Activated CD8-positive, alpha-beta memory T cell treated with anti-CD3 and anti-CD28 coated beads for 1 hour (primary cell): ENCODE measurements around the gene ZNF211.

ENCODE experiments used
- DNase-seq, 2 donors: peaks; one replicate each; pipeline ENCODE4 v3.0.0-alpha.2; 2020; ENCODE audit warnings: low read depth in 1 of 2; ENCODE audit errors: extremely low read depth in 1 of 2

Gene ZNF211

DNA sequence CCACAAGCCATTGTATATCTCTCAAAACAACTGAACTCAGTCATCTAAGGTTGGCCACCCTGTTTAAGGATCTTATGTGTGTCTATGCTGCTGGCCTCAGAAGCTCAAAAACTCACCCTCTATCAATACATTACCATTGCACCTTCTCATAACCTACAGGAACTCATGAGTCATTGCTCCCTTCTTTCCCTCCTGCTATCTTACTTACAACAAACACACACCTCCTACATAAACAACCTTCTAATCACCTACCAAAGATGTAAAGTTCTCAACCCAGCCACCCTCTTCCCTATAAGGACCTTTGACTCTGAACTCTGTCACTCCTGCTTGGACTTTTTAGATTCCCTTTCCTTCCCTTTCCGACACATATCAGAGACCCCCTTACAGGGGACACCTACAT, 22.5 kb downstream of the ZNF211 start:
- DNase-seq: no peak

DNA sequence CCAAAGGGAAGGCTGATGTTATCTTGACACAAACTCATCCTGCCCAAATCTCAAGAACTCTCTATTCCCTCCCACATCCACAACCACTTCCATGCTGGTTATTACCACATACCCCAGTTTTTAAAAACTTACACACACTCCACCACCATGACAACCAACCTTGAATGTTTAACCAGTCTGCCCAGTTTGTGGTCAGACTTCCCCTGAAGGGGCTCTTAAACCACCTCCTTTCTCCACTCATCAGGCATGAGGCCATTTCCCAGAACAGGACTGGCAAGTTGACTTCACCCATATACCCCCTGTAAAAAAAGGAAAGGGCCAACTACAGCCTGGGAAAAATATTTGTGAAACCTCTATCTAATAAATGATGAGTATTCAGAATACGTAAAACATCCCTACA, 23.4 kb downstream of the ZNF211 start:
- no peak for DNase-seq

DNA sequence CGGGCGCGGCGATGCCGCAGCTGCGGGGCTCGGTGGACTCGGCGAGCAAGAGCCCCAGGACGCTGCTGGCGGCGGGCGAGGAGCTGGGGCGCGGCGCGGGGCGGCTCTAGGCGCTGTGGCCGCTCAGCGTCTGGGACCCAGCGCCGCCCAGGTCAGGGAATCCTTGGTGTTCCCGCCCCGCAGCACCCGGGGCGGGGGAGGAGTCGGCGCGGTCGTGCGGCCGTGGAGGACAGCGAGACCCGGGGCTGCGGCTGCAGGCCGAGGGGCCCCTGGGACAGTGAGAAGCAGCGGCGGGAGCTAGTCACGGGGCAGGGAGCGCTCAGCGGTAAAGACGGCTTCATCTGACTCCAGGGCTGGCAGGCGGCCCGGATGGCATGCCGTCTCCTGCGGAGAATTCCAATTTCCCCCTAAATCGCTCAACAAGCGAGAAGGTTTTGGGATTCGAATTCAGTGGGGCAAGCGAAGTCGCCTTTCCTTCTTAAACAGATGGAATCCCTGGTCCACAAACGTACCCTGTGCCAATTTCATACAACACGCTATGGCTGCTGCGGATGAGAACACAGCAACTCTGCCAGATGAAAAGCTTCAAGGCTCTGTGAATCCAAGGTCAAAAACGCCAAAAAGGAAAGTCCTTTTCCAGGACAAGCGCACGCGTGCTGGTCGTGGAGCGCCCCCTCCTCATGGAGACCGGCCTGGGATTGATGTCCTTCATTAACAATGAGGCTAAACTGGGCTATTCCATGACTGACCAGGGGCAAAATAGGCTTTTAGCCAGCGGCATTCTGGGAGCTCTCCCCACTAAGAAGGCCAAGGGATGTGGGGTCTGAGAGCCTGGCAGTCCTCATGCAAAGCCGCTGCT, 31.5 kb downstream of the ZNF211 start:
- no peak for DNase-seq

GRCh38 chr19:57665261-57665806, 32.4 kb downstream of the ZNF211 start:
- DNase-seq: no peak

DNA sequence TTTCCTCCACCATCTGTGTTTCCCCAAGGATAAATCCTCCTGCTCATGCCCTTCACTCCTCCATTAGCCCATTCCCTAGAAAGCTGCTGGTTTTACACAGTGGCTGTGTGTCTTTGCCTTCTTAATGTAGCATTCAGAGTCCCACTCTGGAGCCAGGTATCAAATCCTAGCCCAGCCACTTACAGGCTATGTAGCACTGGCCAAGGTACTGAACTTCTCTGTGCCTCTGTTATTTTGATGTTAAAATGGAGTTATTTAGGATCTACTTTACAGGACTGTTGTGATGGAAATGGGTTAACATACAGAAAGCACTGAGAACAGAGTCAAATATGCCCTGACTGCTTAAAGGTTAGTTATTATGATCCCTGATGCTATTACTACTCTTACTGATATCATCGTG, 34.3 kb downstream of the ZNF211 start:
- no peak for DNase-seq

DNA sequence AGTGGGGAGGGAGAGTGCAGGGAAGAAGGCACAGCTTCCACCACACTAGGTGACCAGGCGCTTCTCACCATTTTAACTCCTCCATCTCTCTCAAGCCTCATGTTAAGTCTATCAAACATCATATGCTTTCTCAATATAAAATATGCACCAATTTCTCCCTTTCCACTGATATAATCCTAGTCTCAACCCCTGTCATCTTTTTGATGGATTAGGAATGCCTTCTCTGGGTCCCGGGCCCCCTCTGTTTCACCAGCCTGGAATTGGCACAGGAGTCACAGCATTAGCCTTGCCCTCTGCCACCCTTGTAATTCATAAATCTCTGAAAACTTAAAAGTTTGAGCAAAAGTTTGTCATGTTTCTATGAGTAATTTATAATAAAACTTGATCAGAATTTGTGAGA, 35.7 kb downstream of the ZNF211 start, which contains the start of gene ZSCAN4:
TSS of gene ZSCAN4 (plus strand) at position 301 of the 400 bp plus-strand sequence. CDS start 7,211 bp downstream, outside the sequence.
- DNase-seq: no peak

- DNase-seq: no peak
These were observed 38.3 kb downstream of the ZNF211 start for GRCh38 chr19:57671124-57671895.

DNA sequence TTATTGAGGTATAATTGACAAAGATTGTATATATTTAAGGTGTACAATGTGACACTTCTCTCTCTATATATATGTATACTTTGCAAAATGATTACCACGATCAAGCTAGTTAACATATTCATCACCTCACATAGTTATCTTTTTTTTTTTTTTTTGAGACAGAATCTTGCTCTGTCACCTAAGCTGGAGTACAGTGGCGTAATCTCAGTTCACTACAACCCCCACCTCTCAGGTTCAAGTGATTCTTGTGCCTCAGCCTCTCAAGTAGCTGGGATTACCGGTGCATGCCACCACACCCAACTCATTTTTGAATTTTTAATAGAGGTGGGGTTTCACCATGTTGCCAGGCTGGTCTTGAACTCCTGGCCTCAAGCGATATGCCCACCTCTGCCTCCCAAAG, 39.5 kb downstream of the ZNF211 start:
- DNase-seq: no peak

- no peak for DNase-seq
These were observed 42.9 kb downstream of the ZNF211 start for GRCh38 chr19:57675881-57676280.

DNA sequence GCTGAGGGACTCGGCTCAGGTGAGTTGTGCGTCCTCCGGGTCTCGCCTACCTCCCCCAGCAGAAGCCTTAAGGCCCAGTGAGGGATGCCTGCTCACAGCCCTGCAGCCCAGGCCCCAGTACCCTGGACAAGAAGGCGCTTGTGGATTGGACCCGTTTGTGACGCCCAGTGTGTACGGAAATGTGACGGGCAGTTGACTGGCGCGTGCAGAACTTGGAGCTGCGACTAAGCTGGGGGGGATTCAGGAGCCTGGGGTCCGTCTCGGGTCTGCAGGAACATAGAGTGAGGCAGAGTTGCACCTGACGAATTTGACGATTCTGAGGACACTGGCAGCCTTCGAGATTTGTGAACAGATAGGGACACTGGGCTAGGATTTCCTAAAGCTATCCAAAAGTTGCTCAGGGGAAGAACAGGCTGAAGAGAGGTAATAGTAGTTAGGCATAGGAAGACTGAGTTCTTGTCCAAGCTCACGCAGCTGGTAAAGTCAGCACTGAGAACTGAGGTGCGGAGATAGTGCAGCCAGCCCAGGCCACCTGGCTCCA, 49.3 kb downstream of the ZNF211 start:
- no peak for DNase-seq

DNA sequence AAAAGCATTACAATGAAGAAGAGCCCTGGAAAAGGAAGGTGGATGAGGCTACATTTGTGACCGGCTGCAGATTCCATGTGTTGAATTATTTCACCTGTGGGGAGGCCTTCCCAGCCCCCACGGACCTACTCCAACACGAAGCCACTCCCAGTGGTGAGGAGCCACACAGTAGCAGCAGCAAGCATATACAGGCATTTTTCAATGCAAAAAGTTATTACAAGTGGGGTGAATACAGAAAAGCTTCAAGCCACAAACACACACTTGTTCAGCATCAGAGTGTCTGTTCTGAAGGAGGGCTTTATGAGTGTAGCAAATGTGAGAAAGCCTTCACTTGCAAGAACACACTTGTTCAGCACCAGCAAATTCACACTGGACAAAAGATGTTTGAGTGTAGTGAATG, 53.8 kb downstream of the ZNF211 start:
- DNase-seq: no peak

DNA sequence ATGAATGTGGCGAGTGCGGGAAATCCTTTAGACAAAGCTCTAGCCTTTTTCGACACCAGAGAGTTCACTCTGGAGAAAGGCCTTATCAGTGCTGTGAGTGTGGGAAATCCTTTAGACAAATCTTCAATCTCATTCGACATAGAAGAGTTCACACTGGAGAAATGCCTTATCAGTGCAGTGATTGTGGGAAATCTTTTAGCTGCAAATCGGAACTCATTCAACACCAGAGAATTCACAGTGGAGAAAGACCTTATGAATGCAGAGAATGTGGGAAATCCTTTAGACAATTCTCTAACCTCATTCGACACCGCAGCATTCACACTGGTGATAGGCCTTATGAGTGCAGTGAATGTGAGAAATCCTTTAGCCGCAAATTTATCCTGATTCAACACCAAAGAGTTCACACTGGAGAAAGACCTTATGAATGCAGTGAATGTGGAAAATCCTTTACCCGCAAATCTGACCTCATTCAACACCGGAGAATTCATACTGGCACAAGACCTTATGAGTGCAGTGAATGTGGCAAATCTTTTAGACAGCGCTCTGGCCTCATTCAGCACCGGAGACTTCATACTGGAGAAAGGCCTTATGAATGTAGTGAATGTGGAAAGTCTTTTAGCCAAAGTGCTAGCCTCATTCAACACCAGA, 54.5 kb downstream of the ZNF211 start:
- DNase-seq: no peak

GRCh38 chr19:57688011-57688763, 55.2 kb downstream of the ZNF211 start:
- DNase-seq: no peak

DNA sequence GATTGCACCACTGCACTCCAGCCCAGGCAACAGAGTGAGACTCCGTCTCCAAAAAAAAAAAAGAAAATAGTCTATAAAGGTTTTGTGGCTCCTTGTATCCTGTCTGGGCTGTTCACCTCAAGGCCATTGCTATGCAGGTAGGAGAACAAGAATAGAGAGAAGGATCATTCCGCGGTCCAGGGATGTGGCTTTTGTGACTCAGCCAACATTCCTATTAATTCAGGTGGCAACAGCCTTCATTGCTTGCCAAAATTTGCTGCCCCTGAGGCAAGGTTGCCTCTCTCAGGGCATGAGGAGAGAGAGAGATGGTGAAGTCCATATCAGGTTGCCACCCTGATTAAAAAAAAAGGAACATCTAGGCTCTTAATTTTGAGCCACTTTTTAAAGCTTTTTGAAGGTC, 56.8 kb downstream of the ZNF211 start:
- no peak for DNase-seq
